Naive thymus-derived CD4-positive, alpha-beta T cell (primary cell): ENCODE measurements around the gene PARP3. TPM values are rescaled to one million over a fixed set of nuclear protein-coding genes. Genes with fewer than 3 reads are reported as not detected.
"Not testable (repeated sequence)": the region's sequence is repeated elsewhere in the genome, so short reads cannot be mapped to it uniquely, and the experiment has no call there.

Experiments used
- ATAC-seq: fragments of 150-1000 bp; cut with Tn5 transposase; 2 replicates; pipeline ENCODE4 v1.10.0; 2021; ENCODE audit warnings: mild to moderate bottlenecking, moderate library complexity
- CTCF ChIA-PET: fragments of 350-600 bp; sonication (Branson Sonifier 250); formaldehyde crosslinking; loops from one replicate; lab custom pipeline; 2021; ENCODE audit warnings: antibody characterized with exemption; lab: Charles Lee
- POLR2A ChIA-PET: fragments of 350-600 bp; sonication (Branson Sonifier 250); formaldehyde crosslinking; loops from one replicate; lab custom pipeline; 2021; ENCODE audit warnings: antibody characterized with exemption, inconsistent platforms; lab: Charles Lee
- DNase-seq, 9 donors: peaks; one replicate each; pipeline versions ENCODE4 v3.0.0 to v3.0.0-alpha.2; 2020 to 2022; ENCODE audit warnings: mixed read lengths in 1 of 9
- H3K27ac ChIP-seq: one replicate; pipeline ENCODE4 v1.7.0; 2013; ENCODE audit warnings: mild to moderate bottlenecking, low read depth, low read length, moderate library complexity
- H3K27me3 ChIP-seq, 2 donors: one replicate each; pipeline ENCODE4 v1.7.0; 2013; ENCODE audit warnings: low read length in 2 of 2, mild to moderate bottlenecking in 2 of 2, moderate library complexity in 2 of 2; ENCODE audit not compliant: control insufficient read depth in 2 of 2, insufficient read depth in 2 of 2
- H3K36me3 ChIP-seq, 3 experiments: 1 replicate in 2 of 3; 2 replicates in 1 of 3; pipeline ENCODE4 v1.7.0; 2013; ENCODE audit warnings: low read length in 3 of 3, mild to moderate bottlenecking in 3 of 3, moderate library complexity in 1 of 3; ENCODE audit not compliant: insufficient read depth in 3 of 3, control insufficient read depth in 2 of 3
- H3K4me1 ChIP-seq, 2 donors: one replicate each; pipeline ENCODE4 v1.7.0; 2013; ENCODE audit warnings: low read length in 2 of 2, mild to moderate bottlenecking in 2 of 2, moderate library complexity in 1 of 2; ENCODE audit not compliant: control insufficient read depth in 2 of 2, insufficient read depth in 2 of 2
- H3K4me3 ChIP-seq: 2 replicates; pipeline ENCODE4 v1.7.0; 2013; ENCODE audit warnings: mild to moderate bottlenecking, low read length
- H3K9me3 ChIP-seq, 3 experiments: 1 replicate in 2 of 3; 2 replicates in 1 of 3; pipeline ENCODE4 v1.7.0; 2013; ENCODE audit warnings: low read length in 3 of 3; ENCODE audit not compliant: control insufficient read depth in 2 of 3
- H3K27ac Mint-ChIP-seq, 9 donors: one replicate each; pipeline ENCODE4 v1.8.0; 2020 to 2022; ENCODE audit warnings: mixed read lengths in 9 of 9, mild to moderate bottlenecking in 8 of 9, moderate library complexity in 5 of 9, inconsistent platforms in 2 of 9
- H3K27me3 Mint-ChIP-seq, 5 donors: one replicate each; pipeline ENCODE4 v1.8.0; 2021 to 2022; ENCODE audit warnings: mixed read lengths in 5 of 5, mild to moderate bottlenecking in 1 of 5
- H3K36me3 Mint-ChIP-seq, 5 donors: one replicate each; pipeline ENCODE4 v1.8.0; 2020 to 2022; ENCODE audit warnings: mixed read lengths in 5 of 5, mild to moderate bottlenecking in 3 of 5, inconsistent platforms in 1 of 5
- H3K4me1 Mint-ChIP-seq, 7 donors: one replicate each; pipeline ENCODE4 v1.8.0; 2020 to 2022; ENCODE audit warnings: mixed read lengths in 7 of 7, mild to moderate bottlenecking in 3 of 7, inconsistent platforms in 1 of 7
- H3K4me3 Mint-ChIP-seq, 10 donors: one replicate each; pipeline ENCODE4 v1.8.0; 2020 to 2022; ENCODE audit warnings: mild to moderate bottlenecking in 10 of 10, mixed read lengths in 10 of 10, moderate library complexity in 6 of 10, inconsistent platforms in 2 of 10
- H3K9me3 Mint-ChIP-seq, 11 donors: one replicate each; pipeline ENCODE4 v1.8.0; 2020 to 2022; ENCODE audit warnings: mixed read lengths in 11 of 11, mild to moderate bottlenecking in 4 of 11, inconsistent platforms in 1 of 11, moderate library complexity in 1 of 11
- intact Hi-C, 2 donors: fragments of 100-400 bp; cut with micrococcal nuclease; formaldehyde crosslinking; loops; one replicate each; pipeline ENCODE4 v1.15.1; 2023
- polyA plus RNA-seq, 2 donors: library from polyadenylated mRNA; unstranded; fragments of 300-500 nt; fragmentation: Illumina TruSeq; gene quantifications; one replicate each; pipeline ENCODE4 v1.2.3, GENCODE V29; 2021
- total RNA-seq, 6 experiments: library from RNA in 5 of 6; stranded (reverse) in 5 of 6; gene quantifications; 1 replicate in 5 of 6; 2 replicates in 1 of 6; pipeline ENCODE4 v1.2.3 and lab custom pipeline; 2021 to 2026

PARP3 gene
- total and polyA plus RNA-seq, 7 experiments from 2014 or later, result 3.2 to 21.5 (median 8.1) TPM

DNA sequence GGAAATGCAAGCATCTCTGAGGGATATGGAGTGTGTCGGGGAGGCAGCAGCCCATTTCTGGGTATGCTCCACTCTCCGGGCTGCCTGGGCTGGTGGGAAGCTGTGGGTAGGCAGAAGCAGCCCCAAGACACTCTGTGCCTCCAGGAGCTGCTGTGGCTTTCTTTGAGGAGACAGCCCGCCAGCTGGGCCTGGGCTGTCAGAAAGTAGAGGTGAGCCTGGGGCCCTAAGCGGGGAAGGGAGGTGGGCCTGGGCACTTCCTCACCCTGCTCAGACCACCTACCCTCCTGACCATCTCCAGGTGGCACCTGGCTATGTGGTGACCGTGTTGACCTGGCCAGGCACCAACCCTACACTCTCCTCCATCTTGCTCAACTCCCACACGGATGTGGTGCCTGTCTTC is 42.9 kb downstream of the PARP3 start:
- POLR2A ChIA-PET, result interaction anchor here (3.4 kb wide), 1 partner anchor 11 kb away, joined by 23 read pairs; the partner anchor contains the start of gene ABHD14B
- no peaks in the 10 kb centered on the region for H3K9me3 Mint-ChIP-seq
- H3K27ac ChIP-seq, result peak overlapping the region; percentile 35
- no peak for ATAC-seq
- peaks cover 18 to 29% (median 22%) of the 10 kb centered on the region in 7 donors for H3K4me1 Mint-ChIP-seq
- peaks cover 0 to 9% (median 0%) of the 10 kb centered on the region in 3 experiments for H3K36me3 ChIP-seq
- no peaks in the 10 kb centered on the region for H3K27me3 ChIP-seq
- no peak for DNase-seq
- H3K4me1 ChIP-seq, result peaks cover 10 to 12% of the 10 kb centered on the region in 2 donors
- H3K9me3 ChIP-seq, result no peaks in the 10 kb centered on the region
- H3K4me3 ChIP-seq, result no peak overlapping the region
- peak overlapping the region in 6 of 9 donors; percentile 61 to 88 (median 78) for H3K27ac Mint-ChIP-seq
- peaks cover 0 to 5% (median 0%) of the 10 kb centered on the region in 5 donors for H3K36me3 Mint-ChIP-seq
- intact Hi-C loops, result no loop called here
- H3K4me3 Mint-ChIP-seq, result peak overlapping the region in 6 of 10 donors; percentile 2 to 85 (median 41)
- H3K27me3 Mint-ChIP-seq, result no peaks in the 10 kb centered on the region
- CTCF ChIA-PET, result interaction anchor here (1.0 to 1.6 kb wide), 3 partner anchors 8 to 11 kb away, joined by 3 to 4 read pairs (median 4); partner anchors contain the start of genes ABHD14B and RPL29

DNA sequence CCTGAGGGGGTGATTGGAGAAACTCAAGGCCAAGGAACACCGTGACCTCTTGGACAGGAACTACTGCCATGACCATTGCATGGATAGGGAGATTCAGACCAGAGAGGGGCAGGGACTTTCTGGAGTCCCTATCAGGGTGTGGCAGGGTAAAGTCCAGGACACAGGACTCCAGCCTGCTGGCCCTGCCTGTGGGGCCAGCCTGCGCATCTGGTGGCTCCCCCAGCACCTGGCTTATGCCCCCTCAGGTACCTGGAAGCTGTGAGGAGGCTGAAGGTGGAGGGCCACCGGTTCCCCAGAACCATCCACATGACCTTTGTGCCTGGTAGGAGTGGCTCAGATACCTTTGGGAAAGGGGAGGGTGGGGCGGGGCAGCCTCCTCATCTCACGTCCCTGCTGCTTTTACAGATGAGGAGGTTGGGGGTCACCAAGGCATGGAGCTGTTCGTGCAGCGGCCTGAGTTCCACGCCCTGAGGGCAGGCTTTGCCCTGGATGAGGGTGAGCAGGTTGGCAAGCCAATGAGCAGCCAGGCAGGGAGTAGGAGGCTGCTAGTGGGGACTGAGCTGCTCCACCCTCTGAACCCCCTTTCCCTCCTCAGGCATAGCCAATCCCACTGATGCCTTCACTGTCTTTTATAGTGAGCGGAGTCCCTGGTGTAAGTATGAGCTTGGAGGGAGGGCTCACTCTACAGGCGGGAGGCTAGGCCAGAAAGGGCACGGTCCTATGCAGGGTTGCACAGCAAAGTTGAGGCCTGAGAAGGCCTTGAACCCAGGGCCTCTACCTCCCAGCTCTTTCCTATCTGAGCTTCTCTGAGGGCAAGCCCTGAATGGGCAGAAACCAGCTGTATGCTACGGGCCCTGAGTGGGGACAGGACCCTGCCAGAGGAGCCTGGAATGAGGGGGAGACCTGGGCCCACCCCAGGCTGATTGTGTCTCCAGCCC is 44.1 kb downstream of the PARP3 start:
- no peak for ATAC-seq
- H3K27ac Mint-ChIP-seq, result peak overlapping the region in 3 of 9 donors; percentile 16 to 62 (median 38)
- H3K9me3 Mint-ChIP-seq, result no peaks in the 10 kb centered on the region
- H3K4me1 Mint-ChIP-seq, result peaks cover 15 to 27% (median 19%) of the 10 kb centered on the region in 7 donors
- intact Hi-C loops, result no loop called here
- Histone ChIP-seq H3K9me3 (no peaks in the 10 kb centered on the region), H3K36me3 (peaks cover 0 to under 1% (median 0%) of the 10 kb centered on the region in 3 experiments), H3K4me1 (peaks cover 10 to 12% of the 10 kb centered on the region in 2 donors), H3K4me3 (no peak overlapping the region), H3K27me3 (no peaks in the 10 kb centered on the region), H3K27ac (no peak overlapping the region)
- ChIA-PET CTCF (interaction anchor here (0.9 to 1.3 kb wide), 2 partner anchors 10 to 15 kb away, joined by 3 read pairs; no protein-coding TSS in a partner anchor), POLR2A (interaction anchor here (0.7 to 1.8 kb wide), 3 partner anchors 9 to 147 kb away, joined by 3 to 5 read pairs (median 3); partner anchors contain the start of gene ABHD14B)
- no peak overlapping the region for H3K4me3 Mint-ChIP-seq
- no peaks in the 10 kb centered on the region for H3K27me3 Mint-ChIP-seq
- peaks cover 0 to 4% (median 0%) of the 10 kb centered on the region in 5 donors for H3K36me3 Mint-ChIP-seq
- DNase-seq, result no peak

DNA sequence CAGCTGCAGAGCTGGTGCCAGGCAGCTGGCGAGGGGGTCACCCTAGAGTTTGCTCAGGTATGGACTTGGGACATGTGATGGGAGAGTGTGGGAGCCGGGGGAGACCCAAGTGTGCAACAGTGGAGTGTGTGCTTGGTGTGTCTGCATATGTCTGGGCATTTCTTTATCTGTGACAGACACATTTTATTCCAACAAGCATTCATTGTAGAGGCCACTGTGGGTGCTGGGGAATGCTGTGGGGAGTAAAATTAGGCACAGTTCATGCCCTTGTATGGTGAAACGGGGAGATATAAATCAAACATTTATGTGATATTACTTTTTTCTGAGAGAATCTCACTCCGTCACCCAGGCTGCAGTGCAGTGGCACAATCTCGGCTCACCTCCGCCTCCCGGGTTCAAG is 45.4 kb downstream of the PARP3 start:
- Histone ChIP-seq H3K4me1 (peaks cover 3 to 5% of the 10 kb centered on the region in 2 donors), H3K27ac (no peak overlapping the region), H3K4me3 (no peak overlapping the region), H3K27me3 (no peaks in the 10 kb centered on the region), H3K36me3 (peaks cover 0 to 13% (median 0%) of the 10 kb centered on the region in 3 experiments), H3K9me3 (no peaks in the 10 kb centered on the region)
- peaks cover 11 to 26% (median 16%) of the 10 kb centered on the region in 7 donors for H3K4me1 Mint-ChIP-seq
- H3K27ac Mint-ChIP-seq, result peak overlapping the region in 3 of 9 donors; percentile 6 to 48 (median 32)
- no peak overlapping the region for H3K4me3 Mint-ChIP-seq
- H3K9me3 Mint-ChIP-seq, result no peaks in the 10 kb centered on the region
- peaks cover 0 to 8% (median 0%) of the 10 kb centered on the region in 5 donors for H3K36me3 Mint-ChIP-seq
- ChIA-PET CTCF (interaction anchor here (1.3 kb wide), 1 partner anchor 8 kb away, joined by 3 read pairs; no protein-coding TSS in a partner anchor), POLR2A (interaction anchor here (1.8 kb wide), 1 partner anchor 14 kb away, joined by 5 read pairs; the partner anchor contains the start of gene ABHD14B)
- intact Hi-C loops, result no loop called here
- DNase-seq (no peak), ATAC-seq (no peak)
- no peaks in the 10 kb centered on the region for H3K27me3 Mint-ChIP-seq

DNA sequence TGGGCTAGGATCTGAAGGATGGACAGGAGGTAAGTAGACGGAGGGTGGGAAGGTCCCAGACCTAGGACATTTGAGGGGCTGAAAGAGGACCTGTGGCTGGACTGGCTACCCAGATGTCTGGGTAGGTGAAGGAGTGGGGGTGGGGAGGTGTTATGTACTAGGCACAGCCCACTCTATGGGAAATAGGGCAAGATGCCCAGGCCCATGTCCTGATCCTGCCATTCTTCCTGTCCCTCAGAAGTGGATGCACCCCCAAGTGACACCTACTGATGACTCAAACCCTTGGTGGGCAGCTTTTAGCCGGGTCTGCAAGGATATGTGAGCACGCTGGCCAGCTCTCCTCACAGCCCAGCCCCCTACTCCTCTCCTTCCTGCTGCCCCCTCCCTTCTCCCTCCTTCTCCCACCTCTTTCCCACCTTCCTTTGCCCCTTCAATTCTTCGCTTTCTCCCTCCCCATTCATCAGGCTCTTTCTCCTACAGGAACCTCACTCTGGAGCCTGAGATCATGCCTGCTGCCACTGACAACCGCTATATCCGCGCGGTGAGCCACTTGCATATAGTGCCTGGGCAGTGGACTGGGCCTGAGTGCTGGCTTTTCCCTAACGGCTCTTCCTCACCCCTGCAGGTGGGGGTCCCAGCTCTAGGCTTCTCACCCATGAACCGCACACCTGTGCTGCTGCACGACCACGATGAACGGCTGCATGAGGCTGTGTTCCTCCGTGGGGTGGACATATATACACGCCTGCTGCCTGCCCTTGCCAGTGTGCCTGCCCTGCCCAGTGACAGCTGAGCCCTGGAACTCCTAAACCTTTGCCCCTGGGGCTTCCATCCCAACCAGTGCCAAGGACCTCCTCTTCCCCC is 46.4 kb downstream of the PARP3 start:
- H3K36me3 Mint-ChIP-seq, result peaks cover 0 to 7% (median 0%) of the 10 kb centered on the region in 5 donors
- H3K4me1 ChIP-seq, result no peaks in the 10 kb centered on the region
- no peaks in the 10 kb centered on the region for H3K27me3 Mint-ChIP-seq
- CTCF ChIA-PET, result no interaction called here
- peaks cover 8 to 28% (median 13%) of the 10 kb centered on the region in 7 donors for H3K4me1 Mint-ChIP-seq
- ATAC-seq, result no peak
- H3K36me3 ChIP-seq, result peaks cover 0 to 21% (median 0%) of the 10 kb centered on the region in 3 experiments
- peak overlapping the region in 8 of 9 donors; percentile 1 to 83 (median 27) for H3K27ac Mint-ChIP-seq
- H3K4me3 Mint-ChIP-seq, result no peak overlapping the region
- no peaks in the 10 kb centered on the region for H3K9me3 ChIP-seq
- intact Hi-C loops, result no loop called here
- H3K4me3 ChIP-seq, result no peak overlapping the region
- H3K27ac ChIP-seq, result no peak overlapping the region
- POLR2A ChIA-PET, result no interaction called here
- no peaks in the 10 kb centered on the region for H3K9me3 Mint-ChIP-seq
- no peak for DNase-seq
- no peaks in the 10 kb centered on the region for H3K27me3 ChIP-seq

DNA sequence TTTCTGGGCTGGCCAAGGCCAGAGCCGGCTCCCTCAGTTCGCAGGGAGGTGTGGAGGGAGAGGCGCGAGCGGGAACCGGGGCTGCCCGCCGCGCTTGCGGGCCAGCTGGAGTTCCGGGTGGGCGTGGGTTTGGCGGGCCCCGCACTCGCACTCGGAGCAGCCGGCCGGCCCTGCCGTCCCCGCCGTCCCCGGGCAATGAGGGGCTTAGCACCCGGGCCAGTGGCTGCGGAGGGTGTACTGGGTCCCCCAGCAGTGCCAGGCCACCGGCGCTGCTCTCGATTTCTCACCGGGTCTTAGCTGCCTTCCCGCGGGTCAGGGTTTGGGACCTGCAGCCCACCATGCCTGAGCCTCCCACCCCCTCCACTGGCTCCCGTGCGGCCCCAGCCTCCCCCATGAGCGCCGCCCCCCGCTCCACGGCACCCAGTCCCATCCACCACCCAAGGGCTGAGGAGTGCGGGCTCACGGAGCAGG is 48.4 kb downstream of the PARP3 start:
- H3K4me1 ChIP-seq, result peaks cover 13 to 15% of the 10 kb centered on the region in 2 donors
- not testable (repeated sequence) for H3K4me3 ChIP-seq, ATAC-seq, H3K27me3 ChIP-seq, H3K9me3 Mint-ChIP-seq, H3K27me3 Mint-ChIP-seq, H3K4me3 Mint-ChIP-seq, H3K27ac Mint-ChIP-seq, H3K9me3 ChIP-seq, H3K27ac ChIP-seq
- H3K36me3 ChIP-seq, result peaks cover 5 to 34% (median 11%) of the 10 kb centered on the region in 3 experiments
- Mint-ChIP-seq H3K4me1 (peaks cover 18 to 34% (median 28%) of the 10 kb centered on the region in 7 donors), H3K36me3 (peaks cover 3 to 21% (median 9%) of the 10 kb centered on the region in 5 donors)
- DNase-seq, result peak in 1 of 9 donors; percentile 3
- POLR2A ChIA-PET, result interaction anchor here (0.7 to 3.0 kb wide), 3 partner anchors 7 to 67 kb away, joined by 3 to 14 read pairs (median 3); partner anchors contain the start of genes ABHD14A and ACY1
- intact Hi-C loops, result loop anchor here (10.0 kb wide), 2 partner anchors 544 to 1354 kb away; partner anchors contain the start of genes DCP1A (in 1 of the 2), NT5DC2 (in 1 of the 2) and UQCC5 (in 1 of the 2)
- CTCF ChIA-PET, result interaction anchor here (1.1 kb wide), 1 partner anchor 16 kb away, joined by 3 read pairs; the partner anchor contains the start of gene ABHD14B
